GM19397 (cell line): ENCODE data around the gene HSPG2.

Experiments used
- ATAC-seq: cut with Tn5 transposase; IDR thresholded peaks from one replicate; pipeline ENCODE4 v1.9.1; 2021; ENCODE audit warnings: mild to moderate bottlenecking, moderate library complexity; ENCODE audit not compliant: unreplicated experiment

The HSPG2 gene

DNA sequence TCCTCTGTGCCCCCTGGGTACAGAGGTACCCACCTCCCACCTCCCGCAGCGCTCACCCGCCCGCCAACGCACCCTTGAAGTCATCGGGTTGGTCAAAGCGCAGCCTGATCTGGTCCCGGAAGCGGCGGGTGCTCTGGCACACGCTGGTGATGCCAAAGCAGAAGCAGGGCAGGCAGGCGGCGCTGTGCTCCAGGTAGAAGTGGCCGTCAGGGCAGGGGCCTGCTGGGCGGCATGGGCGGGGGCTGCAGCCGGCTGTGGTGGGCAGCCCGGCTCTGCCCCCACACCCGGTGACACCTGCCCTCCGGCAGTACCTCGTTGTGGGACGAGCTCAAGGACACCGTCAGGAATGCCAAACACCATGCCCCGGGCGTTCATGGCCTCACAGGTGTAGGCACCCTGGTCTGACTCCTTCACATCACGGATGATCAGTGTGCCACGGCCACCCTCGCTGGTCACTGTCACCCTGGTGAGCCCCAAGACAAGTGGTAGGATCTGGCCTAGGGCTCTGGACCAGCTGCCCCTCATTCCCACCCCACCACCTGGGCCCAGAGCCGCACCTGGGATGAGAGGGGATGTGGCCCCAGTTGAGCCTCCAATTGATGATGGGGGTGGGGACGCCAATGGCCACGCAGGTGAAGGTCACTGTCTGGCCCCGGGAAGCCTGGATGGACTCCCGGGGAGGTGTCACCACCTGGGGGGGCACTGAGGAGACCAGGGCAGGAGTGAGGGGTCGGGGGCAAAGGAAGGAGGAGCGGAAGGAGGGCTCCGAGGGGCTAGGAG lies 52.5 kb downstream of the HSPG2 start:
- no peak for ATAC-seq

GRCh38 chr1:21882721-21883415 lies 54.2 kb downstream of the HSPG2 start:
- ATAC-seq = no peak

GRCh38 chr1:21881250-21881649 lies 55.9 kb downstream of the HSPG2 start:
- no peak for ATAC-seq

GRCh38 chr1:21880619-21880970 lies 56.5 kb downstream of the HSPG2 start:
- ATAC-seq = no peak

- no peak for ATAC-seq
Observed at GRCh38 chr1:21879928-21880618, 57.0 kb downstream of the HSPG2 start.

GRCh38 chr1:21878840-21879478 lies 58.2 kb downstream of the HSPG2 start:
- no peak for ATAC-seq

GRCh38 chr1:21878009-21878773 lies 58.9 kb downstream of the HSPG2 start:
- no peak for ATAC-seq

DNA sequence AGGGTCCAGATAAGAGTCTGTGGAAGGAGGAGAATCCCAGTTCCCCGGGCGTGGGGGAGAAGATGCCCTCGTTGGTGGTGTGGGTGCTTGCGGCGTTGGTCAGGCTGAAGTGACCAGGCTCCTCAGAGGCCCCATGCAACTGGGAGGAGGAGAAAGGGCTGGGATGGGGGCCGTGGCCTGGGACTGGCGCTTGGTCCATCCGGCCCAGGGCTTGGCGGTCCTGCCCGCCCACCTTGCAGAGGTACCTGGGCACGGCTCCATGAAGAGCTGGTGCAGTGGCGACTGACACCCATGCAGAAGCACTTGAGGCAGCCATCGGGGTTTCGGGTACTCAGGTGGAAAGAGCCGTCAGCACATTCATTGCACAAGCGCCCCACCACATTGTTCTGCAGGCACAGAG lies 60.8 kb downstream of the HSPG2 start:
- ATAC-seq = no peak

- ATAC-seq = no peak
Observed at GRCh38 chr1:21875621-21876063, 61.5 kb downstream of the HSPG2 start.

DNA sequence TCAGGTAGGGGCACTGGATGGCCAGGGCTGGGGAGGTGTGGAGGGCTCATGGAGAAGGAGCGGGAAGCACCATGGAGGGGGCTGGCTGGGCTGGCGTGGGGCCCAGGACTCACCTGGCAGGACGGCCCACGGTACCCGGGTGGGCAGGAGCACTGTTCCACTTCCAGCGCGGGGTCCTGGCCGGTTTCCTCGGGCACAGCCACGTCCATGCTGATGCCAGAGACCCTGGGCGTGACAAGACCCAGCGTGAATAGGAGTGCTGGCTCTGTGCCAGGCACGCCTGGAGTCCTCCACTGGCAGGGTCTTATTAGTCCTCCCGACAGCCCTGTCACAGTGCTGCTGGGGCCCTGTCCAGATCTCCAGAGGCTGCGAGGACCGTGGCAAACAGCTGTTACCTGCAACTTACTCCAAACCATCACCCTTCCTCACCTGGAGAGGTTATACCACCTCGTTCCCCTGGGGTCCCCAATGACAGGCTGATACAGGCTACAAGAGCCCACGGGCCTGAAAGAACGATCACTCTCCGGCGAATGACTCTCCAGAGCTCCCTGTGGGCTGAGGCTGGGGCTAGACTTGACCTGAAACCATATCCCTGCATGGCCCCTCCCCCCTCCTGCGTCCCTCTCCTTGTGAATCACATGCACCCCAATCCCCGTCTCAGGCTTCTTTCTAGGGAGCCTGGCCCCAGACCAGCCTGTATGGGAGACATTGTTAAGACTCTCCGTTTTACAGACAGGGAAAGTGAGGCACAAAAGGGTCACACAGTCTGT lies 62.1 kb downstream of the HSPG2 start:
- ATAC-seq = no peak

DNA sequence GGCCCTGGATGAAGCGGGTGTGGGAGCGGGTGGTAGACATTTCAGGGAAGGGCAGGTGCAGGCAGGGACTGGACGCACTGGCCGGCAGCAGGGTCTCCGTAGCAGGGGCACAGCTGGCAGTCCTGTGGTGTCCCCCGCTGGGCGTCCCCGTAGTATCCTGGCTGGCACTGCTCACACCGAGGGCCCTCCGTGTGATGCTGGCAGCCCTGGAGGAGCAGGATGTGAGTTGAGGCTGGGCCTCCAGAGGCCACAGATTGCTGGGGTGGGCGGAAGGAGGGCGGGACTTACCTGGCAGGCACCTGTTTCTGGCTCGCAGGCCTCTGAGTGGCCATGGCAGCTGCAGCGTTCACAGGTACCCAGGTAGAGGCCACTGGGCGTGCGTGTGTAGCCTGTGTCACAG lies 62.8 kb downstream of the HSPG2 start:
- ATAC-seq = no peak

GRCh38 chr1:21873761-21874160 lies 63.3 kb downstream of the HSPG2 start:
- no peak for ATAC-seq

GRCh38 chr1:21873174-21873573 lies 63.9 kb downstream of the HSPG2 start:
- no peak for ATAC-seq

DNA sequence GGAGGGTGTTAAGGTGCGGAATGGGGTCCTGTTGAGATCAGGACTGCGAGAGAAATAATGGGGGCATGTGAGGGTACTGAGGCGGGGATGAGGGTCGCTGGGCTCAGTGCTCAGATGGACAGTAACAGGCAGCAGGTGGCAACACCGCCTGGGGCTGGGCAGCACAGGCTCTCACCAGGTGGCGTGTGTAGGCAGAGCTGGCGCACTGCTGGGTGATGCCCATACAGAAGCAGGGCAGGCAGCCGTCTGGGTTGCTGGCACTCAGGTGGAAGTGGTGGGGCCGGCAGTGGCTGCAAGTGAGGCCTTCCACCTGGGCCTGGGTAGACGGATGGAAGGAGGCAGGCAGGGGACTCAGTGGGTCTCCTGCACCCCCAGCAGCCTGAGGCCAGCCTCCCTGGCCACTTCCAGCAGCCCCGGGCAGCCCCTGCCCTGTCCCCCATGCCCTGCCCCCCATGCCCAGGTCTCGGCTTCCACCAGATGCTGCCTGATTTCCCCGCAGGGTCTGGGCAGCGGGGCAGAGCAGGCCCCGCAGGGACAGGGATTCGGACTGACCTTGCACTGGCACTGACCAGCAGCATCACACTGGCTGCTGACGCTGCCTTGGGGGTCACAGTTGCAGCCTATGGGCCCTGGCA lies 64.5 kb downstream of the HSPG2 start:
- ATAC-seq = no peak

DNA sequence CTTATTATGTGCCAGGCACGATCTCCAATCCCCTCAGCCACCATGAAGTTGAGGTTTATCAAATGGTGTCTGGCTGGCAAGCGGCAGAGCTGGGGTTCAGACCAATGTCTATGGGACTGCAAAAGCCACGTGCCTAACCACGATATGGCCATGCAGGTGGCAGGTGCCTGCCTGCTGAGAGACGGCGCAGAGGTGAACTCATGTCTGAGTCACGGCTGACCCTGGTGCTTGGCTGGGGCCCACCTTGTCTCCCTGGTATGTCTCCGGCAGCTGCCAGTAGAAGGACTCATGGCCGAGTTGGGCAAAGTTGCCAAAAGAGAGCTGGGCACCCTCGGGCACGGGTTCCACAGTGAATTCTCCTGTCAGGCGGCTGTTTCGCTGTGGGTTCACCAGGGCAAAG lies 65.2 kb downstream of the HSPG2 start:
- ATAC-seq = no peak

GRCh38 chr1:21870611-21871010 lies 66.5 kb downstream of the HSPG2 start:
- ATAC-seq = no peak

DNA sequence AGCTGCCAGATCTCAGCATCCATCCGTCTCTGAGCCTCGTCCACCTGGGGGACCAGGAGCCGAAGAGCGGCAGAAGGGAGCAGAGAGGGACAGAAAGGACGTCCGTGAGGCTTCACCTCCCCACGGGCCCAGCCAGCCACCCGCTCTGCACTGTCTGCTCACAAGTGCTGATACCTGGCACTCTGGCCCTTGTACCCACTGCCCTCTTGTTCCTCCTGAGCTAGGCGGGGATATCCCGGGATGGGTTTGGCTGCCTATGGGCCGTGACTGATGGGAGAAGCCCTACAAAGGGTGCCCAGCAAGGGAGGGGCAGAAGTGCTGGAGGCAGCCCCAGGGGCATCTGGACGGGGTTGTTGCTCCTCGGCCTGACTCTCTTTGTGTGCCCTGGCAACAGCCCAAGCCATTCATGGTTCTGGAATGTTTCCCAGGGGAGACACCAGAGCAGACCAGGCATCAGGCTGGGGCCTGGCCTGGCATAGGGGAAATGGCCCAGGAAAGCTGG lies 67.4 kb downstream of the HSPG2 start:
- no peak for ATAC-seq

GRCh38 chr1:21868941-21869454 lies 68.1 kb downstream of the HSPG2 start:
- ATAC-seq = no peak

GRCh38 chr1:21868482-21868881 lies 68.6 kb downstream of the HSPG2 start:
- no peak for ATAC-seq
